Fibroblast of villous mesenchyme (primary cell): ENCODE data around the gene BNC2. TPM values are rescaled to one million over a fixed set of nuclear protein-coding genes. Genes with fewer than 3 reads are reported as not detected.

ENCODE experiments used
- DNase-seq: peaks from one replicate; pipeline ENCODE4 v3.0.0-alpha.2; 2010; ENCODE audit warnings: low read depth
- H3K4me3 ChIP-seq: 2 replicates; pipeline ENCODE4 v1.5.1; 2011; ENCODE audit warnings: low read depth, mild to moderate bottlenecking, low read length
- CTCF ChIP-seq: IDR thresholded peaks from 2 replicates; pipeline ENCODE4 v1.5.1; 2012; ENCODE audit warnings: low read depth, mild to moderate bottlenecking, low read length; ENCODE audit not compliant: insufficient read depth
- total RNA-seq: library from RNA; depleted of rRNA; stranded (reverse); fragments of >200 nt; gene quantifications from 2 replicates; pipeline ENCODE4 v1.2.3, GENCODE V29; 2012

Gene BNC2
- total RNA-seq, 1 donor = 33.7 TPM

GRCh38 chr9:16626577-16627130 is 243.8 kb downstream of the BNC2 start:
- TF ChIP-seq CTCF = no peak
- no peak overlapping the region for H3K4me3 ChIP-seq
- DNase-seq = peak; percentile 75

- H3K4me3 ChIP-seq = no peak overlapping the region
- peak; percentile 39 for DNase-seq
- TF ChIP-seq CTCF = no peak
Observed at GRCh38 chr9:16625811-16626210, 244.7 kb downstream of the BNC2 start.

- H3K4me3 ChIP-seq = no peak overlapping the region
- TF ChIP-seq CTCF = no peak
- no peak for DNase-seq
Observed at GRCh38 chr9:16625161-16625631, 245.3 kb downstream of the BNC2 start.

GRCh38 chr9:16624744-16625117 is 245.7 kb downstream of the BNC2 start:
- no peak for DNase-seq
- H3K4me3 ChIP-seq = no peak overlapping the region
- TF ChIP-seq CTCF = no peak

GRCh38 chr9:16623989-16624743 is 246.3 kb downstream of the BNC2 start:
- no peak for TF ChIP-seq CTCF
- no peak for DNase-seq
- H3K4me3 ChIP-seq = no peak overlapping the region

GRCh38 chr9:16622541-16622940 is 247.9 kb downstream of the BNC2 start:
- H3K4me3 ChIP-seq = no peak overlapping the region
- no peak for DNase-seq
- TF ChIP-seq CTCF = no peak
